22Rv1 (cell line): ENCODE data around the gene CRB1.

ENCODE experiments used
- ZFX ChIP-seq: fragments of 450-650 bp; IDR thresholded peaks from 2 replicates; pipeline ENCODE4 v1.6.1; 2017; ENCODE audit warnings: antibody characterized with exemption, borderline replicate concordance
- TF ChIP-seq, protein P1 (sequence below): fragments of 450-650 bp; IDR thresholded peaks from 2 replicates; pipeline ENCODE4 v1.5.1; 2017; ENCODE audit warnings: mild to moderate bottlenecking

DNA sequence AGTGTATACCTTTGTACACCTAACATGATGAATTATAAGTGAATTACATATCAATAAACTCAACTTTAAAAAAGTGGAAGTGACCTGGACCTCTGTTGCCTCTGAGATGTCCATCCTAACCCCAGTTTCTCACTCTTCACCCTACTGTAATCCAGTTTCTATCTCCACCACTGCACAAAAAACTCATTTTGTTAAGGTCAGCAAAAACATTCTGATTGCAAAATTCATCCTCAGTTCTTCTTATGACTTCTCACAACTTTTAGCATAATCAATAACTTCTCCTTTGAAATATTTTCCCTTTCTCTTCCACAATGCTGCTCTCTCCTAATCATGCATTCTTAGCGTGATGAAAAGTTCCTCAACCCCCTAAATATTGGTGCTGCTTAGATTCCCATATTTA is 129.8 kb downstream of the CRB1 start:
- TF ChIP-seq, protein P1, sequence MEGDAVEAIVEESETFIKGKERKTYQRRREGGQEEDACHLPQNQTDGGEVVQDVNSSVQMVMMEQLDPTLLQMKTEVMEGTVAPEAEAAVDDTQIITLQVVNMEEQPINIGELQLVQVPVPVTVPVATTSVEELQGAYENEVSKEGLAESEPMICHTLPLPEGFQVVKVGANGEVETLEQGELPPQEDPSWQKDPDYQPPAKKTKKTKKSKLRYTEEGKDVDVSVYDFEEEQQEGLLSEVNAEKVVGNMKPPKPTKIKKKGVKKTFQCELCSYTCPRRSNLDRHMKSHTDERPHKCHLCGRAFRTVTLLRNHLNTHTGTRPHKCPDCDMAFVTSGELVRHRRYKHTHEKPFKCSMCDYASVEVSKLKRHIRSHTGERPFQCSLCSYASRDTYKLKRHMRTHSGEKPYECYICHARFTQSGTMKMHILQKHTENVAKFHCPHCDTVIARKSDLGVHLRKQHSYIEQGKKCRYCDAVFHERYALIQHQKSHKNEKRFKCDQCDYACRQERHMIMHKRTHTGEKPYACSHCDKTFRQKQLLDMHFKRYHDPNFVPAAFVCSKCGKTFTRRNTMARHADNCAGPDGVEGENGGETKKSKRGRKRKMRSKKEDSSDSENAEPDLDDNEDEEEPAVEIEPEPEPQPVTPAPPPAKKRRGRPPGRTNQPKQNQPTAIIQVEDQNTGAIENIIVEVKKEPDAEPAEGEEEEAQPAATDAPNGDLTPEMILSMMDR = no peak
- TF ChIP-seq ZFX = no peak
